ENCODE results near the gene STK17A.
"Not testable (repeated sequence)": the region's sequence is repeated elsewhere in the genome, so short reads cannot be mapped to it uniquely, and the experiment has no call there.

The STK17A gene

GRCh38 chr7:43569424-43569823, 13.5 kb upstream of the STK17A start:
- peak in 1 of 2 donors; percentile 26 for DNase-seq

- no peak for DNase-seq
Measured at GRCh38 chr7:43570688-43571365, 12.1 kb upstream of the STK17A start.

- DNase-seq, result peak; percentile 96 to 99
Measured at GRCh38 chr7:43572516-43573049, 10.3 kb upstream of the STK17A start.

- DNase-seq, result not testable (repeated sequence)
Measured at GRCh38 chr7:43573832-43574231, 9.1 kb upstream of the STK17A start.

- no peak for DNase-seq
Measured at GRCh38 chr7:43575506-43575905, 7.4 kb upstream of the STK17A start.

GRCh38 chr7:43576241-43576640, 6.7 kb upstream of the STK17A start:
- peak; percentile 76 to 90 for DNase-seq

GRCh38 chr7:43577485-43577951, 5.4 kb upstream of the STK17A start:
- no peak for DNase-seq

- DNase-seq, result peak; percentile 43 to 48
Measured at GRCh38 chr7:43583424-43584194, 701 bp downstream of the STK17A start.

GRCh38 chr7:43584195-43584586, 1.3 kb downstream of the STK17A start:
- DNase-seq, result peak; percentile 76

- not testable (repeated sequence) for DNase-seq
Measured at GRCh38 chr7:43584733-43585132, 1.8 kb downstream of the STK17A start.

- DNase-seq, result peak; percentile 79 to 82
Measured at GRCh38 chr7:43585562-43585961, 2.7 kb downstream of the STK17A start.

- DNase-seq, result no peak
Measured at GRCh38 chr7:43586251-43586900, 3.5 kb downstream of the STK17A start.

- DNase-seq, result no peak
Measured at GRCh38 chr7:43588477-43589132, 5.7 kb downstream of the STK17A start.

GRCh38 chr7:43589133-43589478, 6.2 kb downstream of the STK17A start:
- DNase-seq, result no peak

GRCh38 chr7:43589728-43590127, 6.8 kb downstream of the STK17A start:
- no peak for DNase-seq

GRCh38 chr7:43590862-43591557, 8.1 kb downstream of the STK17A start:
- DNase-seq, result no peak

GRCh38 chr7:43591558-43592180, 8.8 kb downstream of the STK17A start:
- no peak for DNase-seq

- no peak for DNase-seq
Measured at GRCh38 chr7:43592326-43592725, 9.4 kb downstream of the STK17A start.

GRCh38 chr7:43593010-43593409, 10.1 kb downstream of the STK17A start:
- DNase-seq, result peak in 1 of 2 donors; percentile 20

- DNase-seq, result no peak
Measured at GRCh38 chr7:43594020-43594419, 11.1 kb downstream of the STK17A start.

- not testable (repeated sequence) for DNase-seq
Measured at GRCh38 chr7:43596426-43596825, 13.5 kb downstream of the STK17A start.

- no peak for DNase-seq
Measured at GRCh38 chr7:43600056-43600455, 17.1 kb downstream of the STK17A start.
